HG03457 (cell line): ENCODE measurements around the gene RCC2.
"Not testable (repeated sequence)": the region's sequence is repeated elsewhere in the genome, so short reads cannot be mapped to it uniquely, and the experiment has no call there.

Experiments used
- ATAC-seq: cut with Tn5 transposase; IDR thresholded peaks from one replicate; pipeline ENCODE4 v1.9.1; 2021; ENCODE audit warnings: moderate number of reproducible peaks; ENCODE audit not compliant: unreplicated experiment

RCC2 gene

DNA sequence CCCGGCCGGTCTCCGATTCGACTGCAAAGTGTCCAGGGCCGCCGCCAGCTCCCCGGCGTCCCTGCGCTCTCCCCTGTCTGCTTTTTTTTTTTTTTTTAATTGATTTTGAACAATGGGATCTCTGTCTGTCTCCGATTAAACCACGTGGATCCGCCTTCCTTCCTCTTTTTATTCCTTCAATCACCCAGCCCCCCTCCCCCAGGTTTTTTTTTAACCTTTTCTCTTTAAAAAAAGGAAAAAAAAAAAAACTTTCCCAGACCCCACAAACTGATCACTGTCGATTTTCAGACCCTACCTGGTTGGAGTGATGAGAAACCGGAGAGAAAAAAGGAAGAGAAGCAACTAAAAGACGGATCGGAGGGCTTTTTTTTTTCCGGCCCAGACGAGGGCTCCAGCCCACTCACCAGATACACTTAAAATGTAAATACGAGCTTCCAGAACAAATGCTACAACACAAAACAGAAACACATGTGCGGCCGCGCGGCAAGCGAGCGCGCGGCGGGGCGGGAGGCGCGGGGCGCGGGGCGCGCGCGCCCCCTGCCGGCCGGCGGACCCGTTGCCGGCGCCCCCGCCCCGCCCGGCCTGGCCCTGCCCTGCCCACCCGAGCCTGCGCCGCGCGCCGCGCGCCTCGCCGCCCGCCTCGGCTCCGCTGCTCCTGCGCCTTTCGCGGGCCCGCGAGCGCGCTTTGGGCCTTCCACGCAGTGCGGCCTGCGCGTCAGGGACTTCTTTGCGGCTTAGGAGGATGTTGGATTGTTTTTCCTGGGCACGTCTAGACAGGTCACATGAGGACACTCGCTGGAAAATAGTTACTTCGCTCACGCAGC is at the start of gene RCC2:
Gene RCC2, minus strand, starts transcription at position 428 of the 824 bp plus-strand sequence. CDS start 1,163 bp downstream, outside the sequence.
- no peak for ATAC-seq

DNA sequence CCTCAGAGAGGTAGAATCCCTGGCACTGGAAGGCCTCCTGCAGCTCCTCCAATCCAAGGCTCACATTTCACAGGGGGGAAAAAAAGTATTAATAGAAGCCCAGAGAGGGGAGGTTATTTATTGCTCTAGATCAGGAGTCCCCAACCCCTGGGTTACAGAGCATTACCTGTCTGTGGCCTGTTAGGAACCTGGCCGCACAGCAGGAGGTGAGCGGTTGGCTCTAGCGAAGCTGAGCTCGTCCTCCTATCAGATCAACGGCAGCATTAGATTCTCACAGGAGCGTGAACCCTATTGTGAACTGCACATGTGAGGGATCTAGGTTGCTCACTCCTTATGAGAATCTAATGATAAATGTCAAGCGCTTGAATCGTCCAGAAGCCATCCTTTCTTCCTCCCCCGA is 46.8 kb upstream of the RCC2 start:
- ATAC-seq = no peak

DNA sequence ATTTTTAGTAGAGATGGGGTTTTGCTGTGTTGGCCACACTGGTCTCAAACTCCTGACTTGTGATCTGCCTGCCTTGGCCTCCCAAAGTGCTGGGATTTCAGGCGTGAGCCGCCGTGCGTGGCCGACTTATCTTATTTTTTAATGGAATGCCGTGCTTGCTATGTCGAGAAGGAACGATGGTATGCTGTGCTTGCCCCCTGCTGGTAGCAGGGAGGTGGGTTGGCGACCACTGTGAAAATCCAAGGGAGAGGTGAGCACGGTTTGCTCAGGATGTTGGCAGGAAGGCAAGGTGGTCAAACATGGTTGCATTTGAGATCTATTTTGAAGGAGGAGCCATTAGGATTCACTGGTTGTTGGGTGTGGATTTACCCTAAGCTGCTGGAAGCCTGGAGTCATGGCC is 45.8 kb upstream of the RCC2 start:
- ATAC-seq = no peak

DNA sequence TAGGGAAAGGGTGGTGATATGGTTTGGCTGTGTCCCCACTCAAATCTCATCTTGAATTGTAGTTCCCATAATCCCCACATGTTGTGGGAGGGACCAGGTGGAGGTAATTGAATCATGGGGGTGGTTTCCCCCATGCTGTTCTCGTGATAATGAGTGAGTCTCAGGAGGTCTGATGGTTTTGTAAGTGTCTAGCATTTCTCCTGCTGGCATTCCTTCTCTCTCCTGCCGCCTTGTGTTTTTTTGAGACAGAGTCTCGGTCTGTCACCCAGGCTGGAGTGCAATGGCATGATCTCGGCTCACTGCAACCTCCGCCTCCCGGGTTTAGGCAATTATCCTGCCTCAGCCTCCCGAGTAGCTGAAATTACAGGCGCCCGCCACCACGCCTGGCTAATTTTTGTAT is 42.5 kb upstream of the RCC2 start:
- not testable (repeated sequence) for ATAC-seq

DNA sequence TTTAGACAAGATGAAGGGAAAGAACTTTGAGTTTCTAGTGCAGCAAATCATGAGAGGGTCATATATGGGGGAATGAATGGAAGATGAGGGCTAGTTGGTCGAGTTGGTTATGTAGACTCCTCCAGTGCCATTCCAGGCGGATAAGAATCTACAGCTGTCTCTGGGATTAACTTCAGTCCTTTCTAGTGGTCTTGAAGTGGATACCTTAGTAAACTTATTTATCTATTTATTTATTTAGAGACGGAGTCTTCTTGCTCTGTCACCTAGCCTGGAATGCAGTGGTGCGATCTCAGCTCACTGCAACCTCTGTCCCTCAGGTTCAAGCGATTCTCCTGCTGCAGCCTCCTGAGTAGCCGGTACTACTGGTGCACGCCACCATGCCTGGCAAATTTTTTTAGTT is 41.4 kb upstream of the RCC2 start:
- no peak for ATAC-seq

DNA sequence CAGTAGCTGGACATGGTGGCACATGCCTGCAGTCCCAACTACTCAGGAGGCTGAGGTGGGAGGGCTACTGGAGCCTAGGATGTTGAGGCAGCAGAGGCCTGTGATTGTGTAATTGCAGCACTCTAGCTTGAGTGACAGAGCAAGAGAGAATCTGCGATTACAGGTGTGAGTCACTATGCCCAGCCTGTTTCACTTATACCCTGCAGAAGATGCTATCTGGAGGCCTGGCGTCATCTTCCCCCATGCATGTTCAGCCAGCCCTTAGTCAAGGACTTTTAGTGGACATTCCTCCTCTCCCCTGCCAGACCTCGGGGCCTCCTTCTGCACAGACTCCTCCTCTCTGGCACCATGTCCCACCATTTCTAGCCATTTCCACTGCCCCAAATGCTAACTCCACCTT is 36.3 kb upstream of the RCC2 start:
- no peak for ATAC-seq

DNA sequence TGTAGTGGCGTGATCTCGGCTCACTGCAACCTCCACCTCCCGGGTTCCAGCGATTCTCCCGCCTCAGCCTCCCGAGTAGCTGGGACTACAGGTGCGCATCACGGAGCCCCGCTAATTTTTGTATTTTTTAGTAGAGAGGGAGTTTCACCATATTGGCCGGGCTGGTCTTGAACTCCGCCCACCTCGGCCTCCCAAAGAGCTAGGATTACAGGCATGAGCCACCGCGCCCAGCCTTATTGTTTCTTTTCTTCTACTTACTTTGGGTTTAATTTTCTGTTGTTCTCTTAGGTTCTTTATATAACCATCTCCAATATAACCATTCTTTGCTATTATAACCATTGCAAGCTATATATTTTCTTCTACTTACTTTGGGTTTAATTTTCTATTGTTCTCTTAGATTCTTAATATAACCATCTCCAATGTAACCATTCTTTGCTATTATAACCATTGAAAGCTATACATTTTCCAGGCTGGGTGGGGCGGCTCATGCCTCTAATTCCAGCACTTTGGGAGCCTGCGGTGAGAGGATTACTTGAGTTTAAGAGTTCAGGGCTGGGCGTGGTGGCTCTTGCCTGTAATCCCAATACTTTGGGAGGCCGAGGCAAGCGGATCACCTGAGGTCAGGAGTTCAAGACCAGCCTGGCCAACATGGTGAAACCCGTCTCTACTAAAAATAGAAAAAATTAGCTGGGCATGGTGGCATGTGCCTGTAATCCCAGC is 35.5 kb upstream of the RCC2 start:
- not testable (repeated sequence) for ATAC-seq

DNA sequence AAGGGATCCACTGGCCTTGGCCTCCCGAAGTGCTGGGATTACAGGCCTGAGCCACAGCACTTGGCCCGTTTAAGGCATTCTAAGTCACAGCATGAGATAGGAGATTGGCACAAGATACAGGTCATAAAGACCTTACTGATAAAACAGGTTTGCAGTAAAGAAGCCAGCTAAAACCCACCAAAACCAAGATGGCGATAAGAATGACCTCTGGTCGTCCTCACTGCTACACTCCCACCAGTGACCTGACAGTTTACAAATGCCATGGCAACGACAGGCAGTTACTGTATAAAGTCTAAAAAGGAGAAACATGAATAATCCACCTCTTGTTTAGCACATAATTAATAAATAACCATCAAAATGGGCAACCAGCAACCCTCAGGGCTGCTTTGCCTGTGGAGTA is 33.3 kb upstream of the RCC2 start:
- no peak for ATAC-seq

DNA sequence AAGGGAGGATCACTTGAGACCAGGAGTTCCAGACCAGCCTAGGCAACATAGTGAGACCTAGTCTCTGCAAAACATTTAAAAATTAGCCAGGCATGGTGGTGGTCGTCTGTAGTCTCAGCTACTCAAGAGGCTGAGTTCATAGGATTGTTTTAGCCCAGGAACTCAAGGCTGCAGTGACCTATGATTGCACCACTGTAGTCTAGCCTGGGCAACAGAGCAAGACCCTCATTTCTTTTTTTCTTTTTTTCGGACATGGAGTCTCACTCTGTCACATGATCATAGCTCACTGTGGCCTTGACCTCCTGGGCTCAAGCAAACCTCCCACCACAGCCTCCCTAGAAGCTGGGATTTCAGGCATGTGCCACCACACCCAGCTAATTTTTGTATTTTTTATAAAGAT is 31.9 kb upstream of the RCC2 start:
- ATAC-seq = no peak

DNA sequence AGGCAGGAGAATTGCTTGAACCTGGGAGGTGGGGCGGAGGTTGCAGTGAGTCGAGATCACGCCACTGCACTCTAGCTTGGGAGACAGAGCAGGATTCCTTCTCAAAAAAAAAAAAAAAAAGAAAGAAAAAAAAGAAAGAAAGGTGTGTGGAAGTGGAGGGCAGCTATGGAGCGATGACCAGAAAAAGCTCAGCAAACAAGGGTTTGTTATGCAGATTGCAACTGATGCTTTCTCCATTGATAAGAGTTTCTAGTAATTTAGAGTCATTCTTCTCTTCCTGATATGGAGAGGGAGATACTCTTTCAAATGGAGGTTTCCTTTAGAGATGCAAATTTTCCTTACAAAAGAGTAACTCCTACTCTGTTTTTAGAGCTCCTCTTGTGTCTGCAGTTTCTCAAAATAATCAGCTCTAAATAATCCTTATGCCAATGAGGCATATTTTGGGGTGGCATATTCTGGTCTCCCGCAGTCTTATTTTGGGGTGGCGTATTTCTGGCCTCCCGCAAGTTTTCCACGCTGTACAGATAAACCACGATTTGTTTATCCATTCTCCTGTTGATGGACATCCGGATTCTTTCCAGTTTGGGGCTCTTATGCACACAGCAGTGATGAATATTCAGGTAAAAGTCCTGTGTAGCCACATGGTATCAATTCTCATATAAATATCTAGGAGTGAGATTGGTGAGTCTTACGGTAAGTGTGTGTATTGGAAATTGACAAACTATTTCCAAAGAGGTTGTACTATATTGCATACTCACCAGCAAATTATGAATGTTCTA is 30.7 kb upstream of the RCC2 start:
- ATAC-seq = no peak

DNA sequence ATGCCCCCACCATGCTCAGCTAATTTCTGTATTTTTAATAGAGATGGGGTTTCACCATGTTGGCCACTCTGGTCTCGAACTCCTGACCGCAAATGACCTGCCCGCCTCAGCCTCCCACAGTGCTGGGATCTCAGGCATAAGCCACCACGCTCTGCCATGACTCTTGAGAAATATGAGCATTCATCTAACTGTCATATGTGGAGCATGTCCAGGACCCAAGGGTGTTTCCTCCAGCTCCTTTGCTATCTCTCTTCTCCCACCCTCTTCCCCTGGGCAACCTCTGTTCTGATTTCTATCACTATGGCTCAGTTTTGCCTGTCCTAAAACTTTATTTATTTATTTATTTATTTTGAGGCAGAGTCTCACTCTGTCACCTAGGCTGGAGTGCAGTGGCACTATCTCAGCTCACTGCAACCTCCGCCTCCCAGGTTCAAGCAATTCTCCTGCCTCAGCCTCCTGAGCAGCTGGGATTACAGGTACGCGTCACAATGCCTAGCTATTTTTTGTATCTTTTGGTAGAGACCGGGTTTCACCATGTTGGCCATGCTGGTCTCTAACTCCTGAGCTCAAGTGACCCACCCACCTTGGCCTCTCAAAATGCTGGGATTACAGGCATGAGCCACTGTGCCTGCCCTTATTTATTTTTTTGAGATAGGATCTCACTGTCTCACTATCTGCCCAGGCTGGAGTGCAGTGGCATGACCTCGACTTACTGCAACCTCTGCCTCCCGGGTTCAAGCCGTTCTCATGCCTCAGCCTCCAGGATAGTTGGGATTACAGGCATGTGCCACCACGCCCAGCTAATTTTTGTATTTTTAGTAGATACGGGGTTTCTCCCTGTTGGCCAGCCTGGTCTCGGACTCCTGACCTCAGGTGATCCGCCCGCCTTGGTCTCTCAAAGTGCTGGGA is 29.1 kb upstream of the RCC2 start:
- not testable (repeated sequence) for ATAC-seq

DNA sequence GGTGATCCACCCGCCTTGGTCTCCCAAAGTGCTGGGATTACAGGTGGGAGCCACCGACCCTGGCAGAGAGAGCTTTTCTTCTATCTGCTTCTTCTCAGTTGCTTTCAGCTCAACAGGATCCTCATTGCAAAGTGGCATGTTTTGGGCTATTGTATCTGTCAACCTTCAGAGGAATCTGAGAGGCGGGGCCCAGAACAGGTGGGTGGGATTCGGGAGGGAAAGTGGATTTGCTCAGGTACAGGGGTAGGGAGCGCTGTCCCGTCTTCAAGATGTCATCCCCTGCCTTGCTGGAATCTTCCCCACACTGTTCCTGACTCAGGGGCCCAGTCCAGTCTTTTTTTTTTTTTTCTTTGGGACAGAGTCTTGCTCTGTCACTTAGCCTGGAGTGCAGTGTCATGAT is 26.9 kb upstream of the RCC2 start:
- ATAC-seq = no peak

DNA sequence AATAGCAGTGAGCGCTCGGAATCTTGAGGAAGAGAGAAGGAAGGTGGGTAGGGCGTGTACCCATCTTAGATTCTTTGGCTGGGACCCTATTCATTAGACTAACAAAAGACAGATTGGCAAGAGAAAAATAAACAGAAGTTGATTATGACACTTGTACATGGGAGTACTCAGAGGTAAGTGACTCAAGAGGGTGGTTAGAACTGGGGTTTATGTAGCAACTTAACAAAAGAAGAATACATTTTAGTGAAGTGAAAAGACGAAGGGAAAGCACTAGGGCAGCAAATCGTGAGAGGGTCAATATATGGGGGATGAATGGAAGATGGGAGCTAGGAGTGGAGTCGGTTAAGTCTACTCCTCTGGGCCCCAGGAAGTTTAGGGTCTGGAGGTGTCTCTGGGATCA is 25.8 kb upstream of the RCC2 start:
- ATAC-seq = no peak

DNA sequence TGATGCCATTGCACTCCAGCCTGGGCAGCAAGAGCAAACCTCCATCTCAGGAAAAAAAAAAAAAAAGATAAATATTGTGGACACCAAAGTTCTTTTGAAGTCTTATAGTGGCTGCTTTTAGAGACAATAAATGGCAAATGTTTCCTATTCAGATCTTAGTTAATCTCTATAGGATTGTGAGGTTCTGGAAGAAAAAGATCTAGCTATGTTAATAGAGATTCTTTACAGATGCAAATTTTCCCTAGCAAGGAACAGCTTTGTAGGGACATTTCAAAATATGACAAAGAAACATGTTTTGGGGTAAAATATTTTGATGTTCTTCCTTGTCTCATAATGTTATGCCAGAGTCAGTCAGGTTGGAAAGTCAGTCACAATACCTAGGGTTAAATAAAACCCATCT is 24.5 kb upstream of the RCC2 start:
- ATAC-seq = no peak

DNA sequence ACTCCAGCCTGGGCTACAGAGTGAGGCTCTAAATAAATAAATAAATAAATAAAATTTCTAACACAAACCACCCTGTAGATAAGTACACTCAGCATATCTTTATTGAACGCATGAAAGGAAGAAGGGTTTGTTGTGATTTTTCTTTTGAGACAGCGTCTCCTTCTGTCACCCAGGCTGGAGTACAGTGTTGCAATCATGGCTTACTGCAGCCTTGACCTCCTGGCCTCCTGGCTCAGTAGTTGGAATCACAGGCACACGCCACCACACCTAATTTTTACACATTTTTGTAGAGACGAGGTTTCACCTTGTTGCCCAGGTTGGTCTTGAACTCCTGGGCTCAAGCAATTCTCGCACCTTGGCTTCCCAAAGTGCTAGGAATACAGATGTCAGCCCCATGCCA is 23.2 kb upstream of the RCC2 start:
- ATAC-seq = no peak

DNA sequence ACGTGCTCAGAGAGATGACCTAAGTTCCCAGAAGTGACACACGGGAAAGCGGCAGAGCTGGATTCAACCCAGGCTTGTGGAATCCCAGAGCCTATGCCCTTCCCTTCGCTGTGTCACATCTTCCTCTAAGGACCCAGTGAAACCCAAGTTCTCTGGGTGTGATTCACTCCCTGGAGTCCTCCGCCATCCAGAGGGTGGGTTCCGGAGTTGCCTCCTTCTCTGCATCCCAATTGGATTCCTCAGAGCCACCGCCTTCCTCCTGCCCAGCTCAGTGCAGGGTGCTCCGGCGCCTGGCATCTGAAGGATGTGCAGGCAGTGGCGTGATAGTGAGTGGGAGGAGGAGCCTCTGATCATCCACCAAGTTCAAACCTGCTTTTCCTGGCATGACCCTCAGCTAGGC is 20.7 kb upstream of the RCC2 start:
- no peak for ATAC-seq

DNA sequence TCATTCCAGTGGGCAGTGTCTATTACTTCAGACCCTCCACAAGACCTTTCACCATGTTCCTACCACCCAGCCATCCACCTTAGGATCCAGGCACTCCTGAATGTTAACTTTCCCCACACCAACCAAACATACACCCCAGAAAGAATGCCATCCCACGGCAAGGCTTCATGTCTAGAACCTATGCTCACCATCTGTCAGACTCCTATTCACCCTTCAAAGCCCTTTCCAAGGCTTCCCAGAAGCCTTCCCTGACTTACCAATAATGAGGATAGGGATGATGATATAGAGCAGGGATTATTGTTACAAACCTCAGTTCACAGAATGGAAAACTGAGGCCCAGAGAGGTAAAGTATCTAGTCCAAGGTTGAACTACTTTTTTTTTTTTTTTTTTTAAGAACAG is 19.3 kb upstream of the RCC2 start:
- no peak for ATAC-seq

DNA sequence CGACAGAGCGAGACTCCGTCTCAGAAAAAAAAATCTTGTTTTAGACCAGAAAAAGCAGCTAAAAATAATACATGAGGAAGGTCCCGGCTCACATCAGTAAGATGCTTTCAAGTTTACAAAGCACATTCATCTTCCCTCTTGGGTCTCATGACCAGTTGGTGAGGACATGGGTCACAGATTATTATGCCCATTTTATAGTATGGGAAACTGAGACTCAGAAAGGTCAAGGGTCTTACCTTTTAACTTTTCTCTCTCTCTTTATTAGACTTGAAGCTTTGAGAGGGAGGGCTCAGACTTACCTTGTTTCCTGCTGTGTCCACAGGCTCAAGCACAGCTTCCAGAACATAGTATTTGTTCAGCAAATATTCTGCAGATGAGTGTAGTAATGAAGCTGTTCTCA is 13.2 kb upstream of the RCC2 start:
- ATAC-seq = no peak

DNA sequence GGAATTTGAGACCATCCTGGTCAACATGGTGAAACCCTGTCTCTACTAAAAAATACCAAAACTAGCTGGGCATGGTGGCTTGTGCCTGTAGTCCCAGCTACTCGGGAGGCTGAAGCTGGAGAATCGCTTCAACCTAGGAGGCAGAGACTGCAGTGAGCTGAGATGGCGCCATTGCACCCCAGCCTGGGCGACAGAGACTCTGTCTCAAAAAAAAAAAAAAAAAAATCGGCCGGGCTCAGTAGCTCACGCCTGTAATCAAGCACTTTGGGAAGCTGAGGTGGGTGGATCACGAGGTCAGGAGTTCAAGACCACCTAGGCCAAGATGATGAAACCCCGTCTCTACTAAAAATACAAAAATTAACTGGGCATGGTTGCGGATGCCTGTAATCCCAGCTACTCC is 12.7 kb upstream of the RCC2 start:
- not testable (repeated sequence) for ATAC-seq

DNA sequence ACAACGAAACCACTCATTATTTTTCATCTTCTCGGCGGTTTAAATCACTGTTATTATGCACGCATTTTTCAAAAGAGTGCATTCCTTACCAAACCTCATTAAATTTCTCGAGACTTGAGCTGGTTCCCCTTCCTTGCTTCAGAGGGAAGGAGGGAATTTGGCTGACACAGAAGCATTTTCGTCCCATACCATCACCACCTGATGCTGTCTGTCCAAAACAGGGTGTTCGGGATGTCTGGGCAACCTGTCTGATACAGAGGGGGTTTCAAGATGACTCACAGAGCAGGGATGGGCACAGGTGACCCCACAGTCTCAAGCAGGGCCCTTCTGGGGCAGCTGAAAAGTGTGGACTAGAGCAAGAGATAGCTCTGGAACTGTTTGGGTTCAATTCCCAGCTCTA is 12.3 kb upstream of the RCC2 start:
- no peak for ATAC-seq
